Measurements from ENCODE around the gene HEPACAM2.

DNA sequence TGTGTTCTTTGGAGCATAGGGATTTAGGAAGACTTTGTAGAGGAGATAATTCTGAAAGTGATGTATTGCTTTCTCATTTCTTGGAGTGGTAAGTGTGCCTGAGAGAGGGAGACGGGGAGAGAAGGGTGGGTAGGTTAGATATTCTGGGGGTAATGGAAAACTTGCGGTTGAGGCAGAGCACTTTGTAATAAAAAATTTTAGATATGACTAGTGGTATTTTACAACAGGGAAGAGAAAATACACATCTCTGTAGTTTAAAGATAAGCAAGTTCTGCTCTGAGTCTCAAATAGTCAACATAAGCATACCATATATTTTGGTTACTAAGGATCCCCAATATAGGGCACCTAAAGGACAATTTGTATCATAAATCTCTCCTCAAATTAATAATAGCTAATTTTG, 12.5 kb upstream of the HEPACAM2 start:
- TF ChIP-seq CTCF (IDR thresholded peaks at IDR 0.05; ENCODE audit: control extremely low read depth in 1 of 3, insufficient read depth in 1 of 3, low read depth in 1 of 3, low read length in 3 of 3) (no peak), ZNF274 (IDR thresholded peaks at IDR 0.05; ENCODE audit: borderline replicate concordance, extremely low read depth, low read length) (no peak), JUND (IDR thresholded peaks at IDR 0.05; ENCODE audit: low read length) (no peak), SP4 (IDR thresholded peaks at IDR 0.05; ENCODE audit: low read length) (no peak), KDM5A (IDR thresholded peaks at IDR 0.05; ENCODE audit: low read length) (no peak), SIN3A (conservative IDR thresholded peaks at IDR 0.05 in 1 of 2, IDR thresholded peaks at IDR 0.05 in 1 of 2; ENCODE audit: low read depth in 1 of 2, low read length in 2 of 2) (no peak), POLR2AphosphoS5 (IDR thresholded peaks at IDR 0.05; ENCODE audit: low read depth, low read length) (no peak)
- TF ChIP-seq, protein P1, sequence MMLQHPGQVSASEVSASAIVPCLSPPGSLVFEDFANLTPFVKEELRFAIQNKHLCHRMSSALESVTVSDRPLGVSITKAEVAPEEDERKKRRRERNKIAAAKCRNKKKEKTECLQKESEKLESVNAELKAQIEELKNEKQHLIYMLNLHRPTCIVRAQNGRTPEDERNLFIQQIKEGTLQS (IDR thresholded peaks at IDR 0.05; ENCODE audit: insufficient read depth, low read depth, low read length): no peak
